ENCODE data around the gene OBI1.

OBI1 gene

GRCh38 chr13:78680576-78681350 lies 21.8 kb upstream of the OBI1 start:
- Histone ChIP-seq H3K9me3 (ENCODE audit: severe bottlenecking) (no peaks in the 10 kb centered on the region), H3K27me3 (ENCODE audit: insufficient read depth, low read depth, severe bottlenecking) (no peaks in the 10 kb centered on the region), H3K36me3 (no peaks in the 10 kb centered on the region), H3K27ac (no peak overlapping the region), H3K4me3 (ENCODE audit: low read depth, low read length) (no peak overlapping the region)
- TF ChIP-seq CTCF (IDR thresholded peaks at IDR 0.05; ENCODE audit: low read depth, low read length): no peak
- DNase-seq: no peak

- DNase-seq: no peak
These were observed 21.2 kb upstream of the OBI1 start for GRCh38 chr13:78680115-78680561.

GRCh38 chr13:78679329-78679728 lies 20.4 kb upstream of the OBI1 start:
- Histone ChIP-seq H3K4me3 (ENCODE audit: low read depth, low read length) (no peak overlapping the region), H3K27me3 (ENCODE audit: insufficient read depth, low read depth, severe bottlenecking) (no peaks in the 10 kb centered on the region), H3K36me3 (no peaks in the 10 kb centered on the region), H3K9me3 (ENCODE audit: severe bottlenecking) (no peaks in the 10 kb centered on the region), H3K27ac (no peak overlapping the region)
- DNase-seq: no peak
- TF ChIP-seq CTCF (IDR thresholded peaks at IDR 0.05; ENCODE audit: low read depth, low read length): no peak

More at GRCh38 chr13:78680115-78680561, 21.2 kb upstream of the OBI1 start:
- Histone ChIP-seq H3K27ac (no peak overlapping the region), H3K27me3 (ENCODE audit: insufficient read depth, low read depth, severe bottlenecking) (no peaks in the 10 kb centered on the region), H3K36me3 (no peaks in the 10 kb centered on the region), H3K9me3 (ENCODE audit: severe bottlenecking) (no peaks in the 10 kb centered on the region), H3K4me3 (ENCODE audit: low read depth, low read length) (no peak overlapping the region)
- TF ChIP-seq CTCF (IDR thresholded peaks at IDR 0.05; ENCODE audit: low read depth, low read length): no peak

GRCh38 chr13:78675112-78675511 lies 16.2 kb upstream of the OBI1 start:
- no peak overlapping the region for H3K4me3 ChIP-seq (ENCODE audit: low read depth, low read length)
- no peak for TF ChIP-seq CTCF (IDR thresholded peaks at IDR 0.05; ENCODE audit: low read depth, low read length)
- H3K27ac ChIP-seq: no peak overlapping the region
- no peak for DNase-seq
- no peaks in the 10 kb centered on the region for H3K9me3 ChIP-seq (ENCODE audit: severe bottlenecking)
- no peaks in the 10 kb centered on the region for H3K36me3 ChIP-seq
- H3K27me3 ChIP-seq (ENCODE audit: insufficient read depth, low read depth, severe bottlenecking): no peaks in the 10 kb centered on the region

- TF ChIP-seq CTCF (IDR thresholded peaks at IDR 0.05; ENCODE audit: low read depth, low read length): no peak
- no peaks in the 10 kb centered on the region for H3K27me3 ChIP-seq (ENCODE audit: insufficient read depth, low read depth, severe bottlenecking)
- DNase-seq: no peak
These were observed 15.7 kb upstream of the OBI1 start for GRCh38 chr13:78674638-78675037.

GRCh38 chr13:78662467-78662866 lies 3.5 kb upstream of the OBI1 start:
- H3K36me3 ChIP-seq: no peaks in the 10 kb centered on the region
- no peak overlapping the region for H3K27ac ChIP-seq
- H3K27me3 ChIP-seq (ENCODE audit: insufficient read depth, low read depth, severe bottlenecking): no peaks in the 10 kb centered on the region
- no peak overlapping the region for H3K4me3 ChIP-seq (ENCODE audit: low read depth, low read length)
- no peak for TF ChIP-seq CTCF (IDR thresholded peaks at IDR 0.05; ENCODE audit: low read depth, low read length)
- no peaks in the 10 kb centered on the region for H3K9me3 ChIP-seq (ENCODE audit: severe bottlenecking)
- no peak for DNase-seq

More at GRCh38 chr13:78674638-78675037, 15.7 kb upstream of the OBI1 start:
- Histone ChIP-seq H3K9me3 (ENCODE audit: severe bottlenecking) (no peaks in the 10 kb centered on the region), H3K36me3 (no peaks in the 10 kb centered on the region), H3K4me3 (ENCODE audit: low read depth, low read length) (no peak overlapping the region), H3K27ac (no peak overlapping the region)
